NT2/D1 (cell line): ENCODE measurements around the gene GPR55.

Source experiments
- YY1 ChIP-seq: IDR thresholded peaks from 2 replicates; pipeline ENCODE4 v1.6.1; 2011; ENCODE audit not compliant: insufficient read length, insufficient read depth
- ZNF274 ChIP-seq: IDR thresholded peaks from 2 replicates; pipeline ENCODE4 v1.6.1; 2011; ENCODE audit warnings: mild to moderate bottlenecking, low read depth, low read length

DNA sequence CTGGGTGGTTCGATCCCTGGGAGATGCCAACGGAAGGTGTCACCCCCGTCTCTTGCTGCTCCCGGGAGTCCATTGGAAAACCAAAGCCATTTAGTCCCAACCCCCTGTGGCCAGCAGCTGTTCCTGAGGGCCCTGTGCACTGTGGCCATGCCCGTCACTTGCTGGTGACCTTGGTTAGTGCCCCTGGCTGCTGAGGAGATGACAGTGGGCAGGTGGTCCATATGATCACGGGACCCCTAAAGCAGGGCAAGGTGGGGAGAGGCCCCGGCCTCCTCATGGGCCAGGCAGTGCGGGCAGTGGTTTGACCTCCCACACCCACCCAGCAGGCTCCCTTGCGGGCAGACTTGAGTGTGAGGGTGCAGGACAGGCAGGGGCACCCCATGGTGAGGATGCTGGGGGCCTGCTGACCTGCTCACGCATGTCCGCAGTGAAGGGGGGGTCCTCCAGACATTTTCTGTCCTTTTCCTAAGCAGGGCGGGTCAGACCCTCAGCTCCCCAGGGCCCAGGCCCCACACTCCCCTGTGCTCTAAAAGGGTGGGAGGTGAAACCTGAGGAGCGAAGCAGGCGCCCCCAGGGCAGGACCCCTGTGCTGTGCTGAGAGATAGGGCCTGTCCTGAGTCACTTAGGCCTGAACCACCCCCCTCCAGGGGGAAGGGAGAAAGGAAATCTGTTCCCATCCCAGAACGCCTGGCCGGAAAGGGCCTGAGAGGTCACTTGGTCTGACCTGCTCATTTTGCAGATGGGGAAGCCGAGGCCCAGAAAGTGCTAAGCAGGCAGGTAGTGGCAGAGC, 53.5 kb downstream of the GPR55 start:
- no peak for TF ChIP-seq YY1
- TF ChIP-seq ZNF274 = no peak
